Colonic mucosa (tissue), 4 donors: Measurements from ENCODE around the gene AP1S1. TPM values are rescaled to one million over a fixed set of nuclear protein-coding genes. Genes with fewer than 3 reads are reported as not detected.

Experiments used
- DNase-seq: peaks from one replicate; pipeline ENCODE4 v3.0.0-alpha.2; 2020
- H3K27ac ChIP-seq: fragments of 200-600 bp; one replicate; pipeline ENCODE4 v1.8.0; 2021
- H3K27me3 ChIP-seq: fragments of 200-600 bp; one replicate; pipeline ENCODE4 v1.8.0; 2021
- H3K36me3 ChIP-seq: fragments of 200-600 bp; one replicate; pipeline ENCODE4 v1.8.0; 2021
- H3K4me1 ChIP-seq: fragments of 200-600 bp; one replicate; pipeline ENCODE4 v1.8.0; 2021; ENCODE audit warnings: mild to moderate bottlenecking
- H3K4me3 ChIP-seq: fragments of 200-600 bp; one replicate; pipeline ENCODE4 v1.8.0; 2021
- H3K9ac ChIP-seq, 2 donors: one replicate each; pipeline ENCODE4 v1.7.0; 2013; ENCODE audit warnings: control low read depth in 2 of 2, low read depth in 2 of 2, low read length in 2 of 2
- H3K9me3 ChIP-seq: fragments of 200-600 bp; one replicate; pipeline ENCODE4 v1.8.0; 2021
- CTCF ChIP-seq: fragments of 200-600 bp; IDR thresholded peaks from one replicate; pipeline ENCODE4 v1.8.0; 2022; ENCODE audit warnings: antibody characterized with exemption, mild to moderate bottlenecking
- intact Hi-C: fragments of 100-400 bp; cut with DNase I; formaldehyde crosslinking; loops from one replicate; pipeline ENCODE4 v1.14.1; 2022
- total RNA-seq, 2 donors: library from RNA; stranded (reverse); fragmentation: NEBNext Ultra II Directional in 1 of 2; extraction: Animal tissue kit (Norgen Biotek cat#: 25700) in 1 of 2; gene quantifications; one replicate each; pipeline ENCODE4 v1.2.1, GENCODE V29; 2021
- donor health status: healthy.
- donor health status: DM: no; HTN: no; CAD: no.
- donor health status: DM: no; HTN: no; CAD: no.

AP1S1 gene
- total RNA-seq, 2 donors from 2014 or later, result 111 to 127 TPM

- H3K9me3 ChIP-seq, result no peaks in the 10 kb centered on the region
- H3K27ac ChIP-seq, result no peak overlapping the region
- no peak overlapping the region for H3K9ac ChIP-seq
- no peak for DNase-seq
- no peak for TF ChIP-seq CTCF
- H3K27me3 ChIP-seq, result peaks cover 2% of the 10 kb centered on the region
- H3K36me3 ChIP-seq, result no peaks in the 10 kb centered on the region
- H3K4me1 ChIP-seq, result peaks cover 5% of the 10 kb centered on the region
- H3K4me3 ChIP-seq, result no peak overlapping the region
- intact Hi-C loops, result no loop called here
These were observed 31.9 kb downstream of the AP1S1 start for GRCh38 chr7:101186194-101186593.

GRCh38 chr7:101186844-101187428, 32.7 kb downstream of the AP1S1 start:
- no peaks in the 10 kb centered on the region for H3K36me3 ChIP-seq
- H3K9me3 ChIP-seq, result no peaks in the 10 kb centered on the region
- H3K4me1 ChIP-seq, result peaks cover 5% of the 10 kb centered on the region
- H3K27me3 ChIP-seq, result no peaks in the 10 kb centered on the region
- H3K9ac ChIP-seq, result no peak overlapping the region
- no peak overlapping the region for H3K4me3 ChIP-seq
- TF ChIP-seq CTCF, result no peak
- H3K27ac ChIP-seq, result no peak overlapping the region
- intact Hi-C loops, result no loop called here
- no peak for DNase-seq

DNA sequence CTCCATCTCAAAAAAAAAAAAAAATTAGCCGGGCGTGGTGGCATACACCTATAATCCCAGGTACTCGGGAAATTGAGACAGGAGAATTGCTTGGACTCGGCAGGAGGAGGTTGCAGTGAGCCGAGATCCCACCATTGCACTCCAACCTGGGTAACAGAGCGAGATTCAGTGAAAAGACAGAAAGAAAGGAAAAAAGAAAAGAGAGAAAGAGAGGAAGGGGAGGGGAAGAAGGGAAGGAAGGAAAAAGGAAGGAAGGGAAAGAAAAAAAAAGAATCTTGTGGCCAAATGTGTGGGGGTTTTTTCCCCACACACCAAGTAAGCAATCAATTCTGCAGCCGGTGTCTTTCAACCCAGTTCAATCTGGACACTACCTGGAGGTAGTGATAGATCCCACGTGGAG, 34.8 kb downstream of the AP1S1 start:
- TF ChIP-seq CTCF, result no peak
- peaks cover 5% of the 10 kb centered on the region for H3K4me1 ChIP-seq
- no peaks in the 10 kb centered on the region for H3K27me3 ChIP-seq

GRCh38 chr7:101195884-101196283, 41.6 kb downstream of the AP1S1 start:
- H3K27ac ChIP-seq, result no peak overlapping the region

More for the DNA sequence above, 34.8 kb downstream of the AP1S1 start:
- Histone ChIP-seq H3K4me3 (no peak overlapping the region), H3K36me3 (no peaks in the 10 kb centered on the region), H3K27ac (no peak overlapping the region), H3K9me3 (no peaks in the 10 kb centered on the region), H3K9ac (no peak overlapping the region)
- intact Hi-C loops, result no loop called here
- DNase-seq, result no peak

GRCh38 chr7:101197991-101198390, 43.7 kb downstream of the AP1S1 start:
- no peak for DNase-seq
- Histone ChIP-seq H3K36me3 (no peaks in the 10 kb centered on the region), H3K9ac (no peak overlapping the region), H3K27ac (no peak overlapping the region), H3K9me3 (no peaks in the 10 kb centered on the region), H3K27me3 (peaks cover 8% of the 10 kb centered on the region), H3K4me1 (no peaks in the 10 kb centered on the region), H3K4me3 (no peak overlapping the region)
- TF ChIP-seq CTCF, result no peak
- intact Hi-C loops, result no loop called here

More at GRCh38 chr7:101195884-101196283, 41.6 kb downstream of the AP1S1 start:
- no peaks in the 10 kb centered on the region for H3K27me3 ChIP-seq
- no peak for DNase-seq
- no peak for TF ChIP-seq CTCF
- no peak overlapping the region for H3K9ac ChIP-seq
- no peaks in the 10 kb centered on the region for H3K36me3 ChIP-seq
- intact Hi-C loops, result no loop called here
- no peaks in the 10 kb centered on the region for H3K9me3 ChIP-seq
- no peaks in the 10 kb centered on the region for H3K4me1 ChIP-seq
- no peak overlapping the region for H3K4me3 ChIP-seq
